Dermis blood vessel endothelial cell (primary cell): Measurements from ENCODE around the gene NSUN3. TPM values are rescaled to one million over a fixed set of nuclear protein-coding genes. Genes with fewer than 3 reads are reported as not detected.
"Not testable (repeated sequence)": the region's sequence is repeated elsewhere in the genome, so short reads cannot be mapped to it uniquely, and the experiment has no call there.

Experiments used
- DNase-seq: peaks from one replicate; pipeline ENCODE4 v3.0.0; 2010
- total RNA-seq: library from RNA; depleted of rRNA; stranded (reverse); fragments of >200 nt; gene quantifications from 2 replicates; pipeline ENCODE4 v1.2.3, GENCODE V29; 2014

Gene NSUN3
- total RNA-seq, 1 donor from 2014 or later: 13.8 TPM

DNA sequence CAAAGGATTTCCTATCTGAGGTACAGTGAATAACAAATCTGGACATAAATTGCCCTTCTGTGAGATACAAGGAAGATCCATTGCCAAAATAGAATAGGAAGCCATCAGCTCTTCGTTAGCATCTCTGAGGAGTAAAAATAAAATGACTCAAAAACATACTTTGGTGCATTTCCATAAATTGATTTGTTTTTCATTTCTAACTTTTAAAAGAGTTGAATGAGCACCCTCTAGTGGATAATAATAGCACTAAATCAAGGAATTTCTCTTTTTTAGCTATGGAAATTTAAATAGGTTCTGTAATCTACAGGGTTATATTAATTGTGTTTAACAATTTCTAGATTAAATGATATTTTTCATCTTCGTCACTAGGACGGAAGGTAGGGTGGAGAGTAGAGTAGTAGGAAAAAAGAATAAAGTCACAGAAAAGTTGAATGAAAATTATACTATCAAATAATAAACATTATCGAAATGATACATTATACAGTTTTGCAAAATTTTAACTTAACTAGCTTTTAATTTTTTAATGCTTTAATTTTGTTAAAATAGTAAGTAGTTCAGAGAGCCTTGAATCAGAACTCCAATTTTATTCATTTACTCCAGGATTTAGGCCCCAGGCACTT lies 6.4 kb downstream of the NSUN3 start:
- DNase-seq: peak; percentile 35

DNA sequence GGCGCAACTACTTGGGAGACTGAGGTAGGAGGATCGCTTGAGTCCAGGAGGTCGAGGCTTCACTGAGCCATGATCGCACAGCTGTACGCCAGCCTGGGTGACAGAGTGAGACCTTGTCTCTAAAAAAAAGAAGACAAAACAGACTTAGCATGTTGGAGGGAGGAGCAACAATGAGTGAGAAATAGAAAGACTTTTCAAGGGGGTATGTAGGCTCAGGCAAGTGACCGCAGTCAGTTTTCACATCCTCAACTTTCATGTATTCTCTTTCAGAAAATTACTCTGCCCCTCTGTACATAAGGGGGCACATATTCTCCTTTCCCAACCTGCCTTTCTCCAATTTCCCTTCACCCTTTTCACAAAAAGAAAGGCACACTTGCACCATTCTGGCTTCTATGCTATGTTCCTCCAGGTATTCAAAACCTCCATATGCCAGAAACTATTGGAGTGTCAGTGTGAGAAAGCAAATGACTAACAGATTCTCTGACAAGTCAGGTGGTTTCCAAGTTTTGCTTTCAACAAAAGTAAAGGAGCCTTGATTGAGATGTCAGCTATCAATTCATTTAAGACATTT lies 7.6 kb downstream of the NSUN3 start:
- DNase-seq: no peak

DNA sequence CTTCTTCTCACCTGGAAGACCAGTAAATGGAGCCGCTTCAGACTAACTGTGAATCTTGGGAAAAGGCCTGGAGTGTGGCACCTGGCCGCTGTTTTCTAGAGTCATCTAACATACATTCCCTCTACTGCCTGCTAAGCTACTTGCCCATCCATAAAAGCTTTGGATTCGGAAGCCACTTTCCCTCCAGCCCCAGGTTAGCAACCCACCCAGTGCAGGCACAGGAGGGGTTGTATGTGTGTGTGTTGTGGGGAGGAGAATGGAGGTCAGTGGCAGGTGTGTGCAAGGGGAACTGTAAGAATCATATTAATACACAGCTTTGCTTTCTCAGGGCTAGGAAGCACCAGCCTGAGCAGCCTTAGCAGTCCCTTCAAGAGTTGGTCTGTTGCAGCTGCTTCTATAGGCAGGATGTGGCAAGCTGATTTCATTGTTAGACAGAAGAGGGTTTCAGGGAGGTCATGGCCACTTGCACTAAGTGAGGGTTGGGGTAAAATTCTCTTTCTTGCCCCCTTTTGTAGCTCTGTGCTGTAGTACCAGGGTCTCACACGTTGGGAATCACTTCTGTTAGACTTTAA lies 8.9 kb downstream of the NSUN3 start:
- DNase-seq: peak; percentile 6

DNA sequence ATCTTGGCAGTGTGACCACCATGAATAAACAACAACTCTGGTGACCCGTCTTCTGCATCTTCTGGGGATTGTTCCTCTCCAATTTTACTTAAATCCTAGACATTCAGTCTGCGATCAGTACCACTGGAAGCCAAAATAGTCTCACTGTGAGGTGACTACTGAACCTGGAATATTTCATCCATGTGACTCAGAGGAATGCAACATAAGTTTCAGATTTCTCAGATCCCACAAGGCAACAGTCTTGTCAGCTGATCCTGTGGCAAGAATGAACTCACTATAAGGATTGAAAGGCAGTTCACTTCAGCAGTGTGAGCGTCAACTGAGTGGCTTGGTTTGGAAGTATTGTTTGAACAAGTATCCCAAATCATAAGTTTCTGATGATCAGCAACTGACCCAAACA lies 13.2 kb downstream of the NSUN3 start:
- DNase-seq: no peak

DNA sequence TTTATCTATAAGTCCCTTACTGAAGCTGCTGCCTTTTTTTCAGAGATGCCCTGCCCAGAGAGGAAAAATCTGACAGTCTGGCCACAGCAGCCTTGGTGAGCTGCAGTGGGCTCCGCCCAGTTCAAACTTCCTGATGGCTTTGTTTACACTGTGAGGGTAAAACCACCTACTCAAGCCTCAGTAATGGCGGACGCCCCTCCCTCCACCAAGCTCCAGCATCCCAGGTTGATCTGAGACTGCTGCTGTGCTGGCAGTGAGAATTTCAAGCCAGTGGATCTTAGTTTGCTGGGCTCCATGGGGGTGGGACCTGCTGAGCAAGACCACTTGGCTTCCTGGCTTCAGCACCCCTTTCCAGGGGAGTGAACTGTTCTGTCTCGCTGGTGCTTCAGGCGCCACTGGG lies 17.7 kb downstream of the NSUN3 start:
- DNase-seq: not testable (repeated sequence)

DNA sequence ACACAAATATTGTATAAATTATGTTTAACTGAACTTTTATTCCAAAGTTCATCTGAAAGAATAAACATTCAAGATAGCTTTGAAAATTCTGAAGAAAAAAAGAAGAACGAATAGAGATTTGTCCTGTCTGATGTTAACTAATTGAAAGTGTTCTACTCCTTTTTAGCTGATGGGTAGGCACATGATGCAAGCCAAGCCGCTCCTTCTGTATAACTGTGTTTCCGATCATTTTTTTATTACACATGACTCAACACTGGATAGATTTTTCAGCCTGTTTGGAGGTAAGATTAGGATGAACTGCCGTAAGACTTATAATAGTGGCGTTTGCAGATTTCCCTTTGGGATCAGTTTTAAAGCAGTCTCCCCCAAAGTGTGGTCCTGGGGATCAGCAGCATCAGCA lies 19.0 kb downstream of the NSUN3 start:
- DNase-seq: no peak

DNA sequence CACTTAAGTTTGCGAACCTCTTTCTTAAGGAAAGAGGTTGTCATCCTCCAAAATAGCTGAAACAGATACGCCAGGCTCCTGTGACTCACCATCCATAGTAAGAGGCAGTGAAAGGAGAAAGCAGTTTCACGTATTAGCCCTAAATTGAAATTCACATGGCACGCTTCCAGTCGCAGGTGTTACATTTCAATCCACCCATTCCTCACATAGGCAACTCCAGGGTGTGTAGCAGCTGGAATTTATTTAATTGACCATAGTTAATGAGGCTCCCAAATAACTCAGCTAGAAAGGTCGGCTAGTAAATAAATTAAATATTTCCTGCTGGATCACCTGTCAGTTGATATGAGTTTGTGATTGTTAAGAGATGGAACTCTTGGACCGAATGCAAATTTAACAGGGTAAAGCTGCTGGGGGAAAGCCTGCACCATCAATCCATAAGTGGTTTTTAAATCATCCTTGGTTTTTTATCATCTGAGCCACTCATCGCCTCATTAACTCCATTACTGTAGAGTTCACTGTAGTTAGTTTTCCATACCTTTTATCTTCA lies 19.6 kb downstream of the NSUN3 start:
- no peak for DNase-seq

DNA sequence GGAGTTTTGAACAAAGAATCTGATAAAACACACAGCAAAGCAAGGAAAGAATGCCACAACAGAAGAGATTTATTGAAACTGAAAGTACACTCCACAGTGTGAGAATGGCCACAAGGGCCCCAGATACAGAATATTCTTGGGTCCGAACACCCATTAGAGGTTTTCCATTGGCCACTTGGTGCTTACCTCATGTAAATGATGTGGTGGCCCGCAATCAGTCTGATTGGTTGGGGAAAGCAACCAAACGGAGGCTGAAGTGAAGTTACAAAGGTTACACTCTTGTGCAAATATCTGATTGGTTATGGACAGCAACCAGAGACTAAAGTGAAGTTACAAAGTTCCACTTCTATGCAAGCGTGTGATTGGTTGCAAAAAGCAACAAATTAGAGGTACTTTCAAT lies 20.4 kb downstream of the NSUN3 start:
- DNase-seq: no peak

DNA sequence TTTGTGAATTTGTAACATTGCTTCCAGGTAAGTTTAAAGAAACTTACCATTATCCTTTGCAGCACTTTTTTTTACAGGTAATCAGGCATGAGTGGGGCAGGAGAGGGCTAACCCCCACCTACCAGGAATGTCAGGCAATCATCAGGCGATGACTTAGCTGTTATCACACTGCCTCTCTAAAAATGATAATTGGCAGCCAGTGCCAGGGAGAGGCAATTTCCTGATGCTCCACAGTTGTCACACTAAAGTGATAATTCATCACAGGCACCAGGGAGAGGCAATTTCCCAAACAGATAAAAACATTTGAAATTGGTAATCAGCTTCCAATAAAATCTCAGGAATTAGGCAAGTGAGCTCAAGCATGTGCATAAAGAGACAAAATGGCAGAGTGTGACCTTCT lies 26.3 kb downstream of the NSUN3 start:
- no peak for DNase-seq

DNA sequence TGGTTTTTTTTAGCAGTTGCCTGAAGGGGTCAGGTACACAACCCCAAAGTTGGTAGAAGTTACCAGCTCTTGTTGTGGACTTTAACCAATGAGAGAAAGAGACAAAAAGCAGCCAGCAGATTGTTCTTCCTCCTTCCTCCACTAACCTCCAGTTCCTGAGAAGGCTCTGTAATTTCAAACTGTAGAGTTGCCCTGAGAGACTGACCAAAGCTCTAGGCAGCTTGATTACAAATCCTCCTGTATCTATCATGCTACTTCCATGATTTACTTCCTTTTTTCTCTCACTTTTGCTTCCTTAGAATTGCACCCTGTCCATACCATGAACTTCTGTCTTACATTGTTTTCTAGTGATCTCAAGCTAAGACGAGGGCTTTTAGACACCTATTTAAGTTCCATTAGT lies 29.2 kb downstream of the NSUN3 start:
- no peak for DNase-seq

DNA sequence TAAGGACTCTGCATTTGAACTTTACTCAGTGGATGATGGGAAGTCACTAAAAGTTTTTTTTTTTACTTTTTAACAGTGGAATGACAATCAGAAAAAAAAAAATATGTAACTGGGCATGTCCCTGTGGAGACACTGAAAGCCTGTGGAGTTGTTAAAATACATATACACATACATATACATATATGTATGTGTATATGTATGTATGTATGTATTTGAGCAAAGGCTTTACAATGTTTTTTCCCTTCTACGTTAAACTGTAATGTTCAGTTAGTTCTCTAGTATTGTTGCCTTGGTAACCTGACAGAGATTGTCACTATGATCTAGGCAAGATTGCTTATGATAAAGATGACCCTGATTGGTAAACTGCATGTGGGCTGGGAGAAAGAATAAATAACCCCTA lies 30.3 kb downstream of the NSUN3 start:
- DNase-seq: no peak

DNA sequence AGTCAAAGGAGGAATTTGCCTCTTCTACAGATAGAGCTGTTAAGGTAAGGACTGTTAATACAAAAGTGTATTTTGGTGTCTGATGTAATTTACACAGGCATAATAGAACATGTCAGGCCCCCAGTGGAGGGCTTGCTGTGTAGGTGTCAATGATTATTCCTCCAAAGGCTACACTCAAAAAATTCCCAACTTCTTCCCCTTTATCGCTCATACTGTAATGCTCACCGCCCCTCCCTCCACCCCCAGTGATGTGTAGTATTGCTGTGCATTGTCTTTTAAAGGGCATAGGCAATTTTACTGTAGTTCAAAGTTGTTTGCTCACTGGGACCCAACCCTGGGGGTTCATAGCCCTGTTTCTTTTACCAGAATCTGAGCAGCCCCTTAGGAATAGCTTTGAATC lies 32.2 kb downstream of the NSUN3 start:
- no peak for DNase-seq

DNA sequence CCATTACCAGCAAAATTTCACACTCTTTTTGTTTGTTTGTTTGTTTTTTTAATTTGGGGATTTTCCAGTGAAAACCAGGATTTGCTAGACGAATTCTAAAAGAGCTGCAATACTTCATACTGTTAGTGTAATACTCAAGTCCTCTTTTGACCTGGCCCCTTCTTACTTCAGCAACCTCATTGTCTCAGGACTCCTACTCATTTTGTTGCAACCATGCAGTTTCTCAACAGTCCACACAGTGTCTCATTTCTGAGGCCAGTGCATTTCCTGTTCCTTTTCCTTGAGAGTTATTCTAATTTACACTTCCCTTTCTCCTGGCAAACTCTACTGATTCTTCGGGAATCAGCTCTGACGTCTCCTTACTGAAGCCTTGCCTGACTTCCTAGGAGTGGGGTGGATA lies 35.6 kb downstream of the NSUN3 start:
- peak; percentile 39 for DNase-seq

DNA sequence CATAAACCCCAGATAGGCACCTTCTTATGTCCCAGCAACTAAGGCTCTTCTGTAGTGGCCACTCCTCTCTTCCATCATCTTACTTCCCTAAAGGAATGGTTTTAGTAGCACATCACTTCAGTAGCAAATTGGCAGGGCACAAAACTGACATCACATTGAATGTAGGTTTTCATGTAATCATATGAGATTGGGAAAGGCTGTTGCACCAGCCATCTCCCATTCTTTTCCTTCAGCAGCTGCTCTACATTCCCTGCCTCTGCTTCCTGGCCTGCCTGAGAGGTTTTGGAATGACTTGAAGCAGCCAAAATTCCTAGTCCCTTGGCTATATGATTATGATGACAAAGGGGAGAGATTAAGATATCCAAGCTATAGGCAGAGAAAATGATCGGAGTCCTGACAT lies 36.5 kb downstream of the NSUN3 start:
- DNase-seq: no peak

DNA sequence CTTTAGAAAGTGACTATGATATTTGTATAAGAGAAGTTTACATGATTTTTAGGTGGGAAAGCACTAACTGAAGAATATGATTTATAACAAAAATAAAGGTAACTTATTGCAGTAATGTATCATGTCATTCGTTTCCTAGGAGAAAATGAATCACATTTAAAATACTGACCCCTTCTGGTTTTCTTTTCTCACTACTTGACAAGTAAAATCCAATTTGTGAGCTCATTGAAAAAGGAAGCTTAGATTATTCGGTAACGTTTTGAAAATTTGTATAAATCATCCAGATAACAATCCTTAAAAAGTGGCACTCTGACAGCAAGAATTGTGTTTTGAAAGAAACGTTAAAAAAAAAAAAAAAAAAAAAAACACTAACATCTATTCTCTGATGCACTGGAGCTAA lies 39.0 kb downstream of the NSUN3 start:
- DNase-seq: peak; percentile 23

DNA sequence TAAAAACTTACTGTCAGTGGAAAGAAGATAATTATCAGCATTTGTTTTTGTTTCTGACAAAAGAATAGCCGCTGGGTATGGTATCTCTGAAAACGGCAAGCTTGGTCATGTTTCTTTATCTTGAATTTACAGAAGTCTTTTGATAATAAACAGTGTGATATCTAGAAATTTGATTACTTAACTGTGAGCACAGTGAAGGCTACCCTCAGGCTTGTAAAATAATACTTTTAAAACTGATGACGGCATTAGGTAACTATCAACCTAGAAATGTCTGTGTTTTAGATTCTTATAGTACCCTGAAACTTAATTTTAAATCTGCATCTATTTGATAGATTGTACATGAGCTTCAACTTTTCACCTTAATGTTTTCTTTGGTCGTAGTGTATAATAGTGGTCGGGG lies 43.4 kb downstream of the NSUN3 start:
- DNase-seq: no peak

DNA sequence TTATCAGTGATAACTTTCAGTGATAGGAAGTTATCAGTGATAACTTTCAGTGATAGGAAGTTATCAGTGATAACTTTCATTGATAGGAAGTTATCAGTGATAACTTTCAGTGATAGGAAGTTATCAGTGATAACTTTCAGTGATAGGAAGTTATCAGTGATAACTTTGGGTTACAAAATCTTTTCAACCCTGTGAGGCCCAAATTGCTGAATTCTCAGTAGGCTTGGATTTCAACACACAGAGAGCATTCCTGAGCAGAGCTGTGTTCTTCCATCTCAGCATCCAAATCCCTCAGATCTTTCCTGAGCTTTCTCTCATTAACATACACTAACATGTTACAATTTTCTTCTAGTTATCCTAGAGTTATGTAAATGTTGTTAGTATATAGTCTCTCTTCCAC lies 47.4 kb downstream of the NSUN3 start:
- not testable (repeated sequence) for DNase-seq

DNA sequence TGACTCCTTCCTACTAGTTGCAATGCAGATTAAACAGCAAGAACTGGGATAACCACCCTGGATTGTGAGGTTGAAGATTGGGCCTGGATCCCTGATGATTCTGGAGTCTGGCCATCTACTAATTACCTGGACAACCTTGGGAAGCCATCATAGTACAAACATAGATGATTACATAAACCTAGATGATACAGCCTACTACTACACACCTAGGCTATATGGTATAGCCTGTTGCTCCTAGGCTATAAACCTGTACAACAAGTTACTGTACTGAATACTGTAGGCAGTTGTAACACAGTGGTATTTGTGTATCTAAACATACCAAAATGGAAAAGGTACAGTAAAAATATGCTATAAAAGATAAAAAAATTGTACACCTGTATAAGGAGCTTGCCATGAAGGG lies 48.0 kb downstream of the NSUN3 start:
- DNase-seq: no peak

DNA sequence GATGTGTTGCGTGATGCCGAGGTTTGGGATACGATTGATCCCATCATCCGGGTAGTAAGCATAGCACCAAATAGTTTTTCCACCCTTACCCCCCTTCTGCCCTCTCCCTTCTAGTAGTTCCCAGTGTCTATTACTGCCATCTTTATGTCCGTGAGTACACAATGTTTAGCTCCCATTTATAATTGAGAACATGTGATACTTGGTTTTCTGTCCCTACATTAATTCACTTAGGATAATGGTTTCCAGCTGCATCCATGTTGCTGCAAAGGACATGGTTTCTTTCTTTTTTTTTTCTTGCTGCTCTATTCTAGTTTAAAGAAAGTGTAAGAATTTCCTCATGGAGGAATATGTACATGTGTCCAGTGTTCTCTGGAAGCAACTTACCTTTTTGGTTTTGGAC lies 51.8 kb downstream of the NSUN3 start:
- no peak for DNase-seq

DNA sequence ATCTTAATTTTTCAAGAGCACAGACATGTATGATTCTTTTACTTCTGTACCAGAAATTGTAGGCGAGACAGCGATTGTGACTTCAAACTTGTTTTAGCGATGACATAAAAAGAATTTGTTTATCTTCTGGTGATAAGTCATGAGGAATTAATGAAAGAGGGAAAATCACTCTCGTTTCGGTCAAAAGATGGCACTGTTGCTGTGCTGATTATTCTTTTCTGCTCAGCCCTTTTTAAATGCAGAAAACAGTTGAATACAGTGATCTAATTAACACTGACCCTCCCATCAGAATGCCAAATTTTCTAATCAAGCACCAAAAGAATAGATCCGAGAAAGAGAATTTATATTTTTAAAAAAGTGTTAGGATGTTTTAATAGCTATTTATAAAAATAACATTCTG lies 52.6 kb downstream of the NSUN3 start:
- peak; percentile 32 for DNase-seq

DNA sequence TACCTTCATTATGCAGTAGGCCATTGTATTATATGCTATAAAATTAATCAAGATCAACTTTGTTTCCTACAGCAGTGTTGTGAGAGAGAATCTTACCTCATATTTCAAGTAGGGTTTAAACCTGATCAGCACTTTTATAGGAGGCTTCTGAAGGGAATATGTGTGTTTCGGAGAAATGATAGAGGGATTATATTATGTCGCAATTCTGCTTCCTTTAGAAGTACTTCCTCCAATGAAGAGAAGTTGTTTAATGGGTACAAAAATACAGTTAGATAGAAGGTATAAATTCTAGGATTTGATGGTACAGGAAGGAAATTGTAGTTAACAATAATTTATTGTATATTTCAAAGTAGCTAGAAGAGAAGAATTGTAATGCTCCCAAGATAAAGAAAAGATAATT lies 54.9 kb downstream of the NSUN3 start:
- DNase-seq: no peak

DNA sequence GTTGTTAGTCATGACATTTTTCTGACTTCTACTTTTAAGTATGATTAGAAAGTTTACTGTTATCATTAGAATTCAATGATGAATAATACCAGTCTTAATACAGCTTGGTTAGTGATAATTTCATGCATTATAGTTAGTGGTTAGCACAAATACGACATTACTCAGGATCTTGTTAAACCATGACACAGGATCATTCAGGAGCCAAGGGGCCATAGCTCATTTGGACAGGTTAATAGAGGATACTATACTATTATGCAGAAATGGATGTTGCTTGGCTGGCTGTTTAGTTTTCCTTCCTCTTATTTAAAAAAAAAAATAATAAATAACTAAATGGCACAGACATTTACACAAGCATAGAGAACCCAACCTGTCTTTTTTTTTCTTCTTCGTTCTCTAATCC lies 55.5 kb downstream of the NSUN3 start:
- DNase-seq: no peak

DNA sequence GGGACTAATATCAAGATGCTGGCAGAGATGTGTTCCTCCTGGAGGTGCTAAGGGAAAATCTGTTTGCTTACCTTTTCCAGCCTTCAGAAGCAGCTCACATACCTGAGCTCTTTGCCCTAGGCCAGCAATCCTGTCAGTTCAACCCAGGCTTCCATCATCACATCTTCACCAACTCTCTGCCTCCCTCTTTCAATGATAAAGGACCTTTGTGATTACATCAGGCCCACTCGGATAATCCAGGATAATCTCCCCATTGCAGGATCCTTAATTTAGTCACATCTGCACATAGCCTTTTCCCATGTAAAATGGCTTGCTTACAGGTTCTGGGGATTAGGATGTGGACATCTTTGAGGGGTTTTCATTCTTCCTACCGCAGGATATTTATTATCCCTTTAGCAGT lies 58.3 kb downstream of the NSUN3 start:
- no peak for DNase-seq

DNA sequence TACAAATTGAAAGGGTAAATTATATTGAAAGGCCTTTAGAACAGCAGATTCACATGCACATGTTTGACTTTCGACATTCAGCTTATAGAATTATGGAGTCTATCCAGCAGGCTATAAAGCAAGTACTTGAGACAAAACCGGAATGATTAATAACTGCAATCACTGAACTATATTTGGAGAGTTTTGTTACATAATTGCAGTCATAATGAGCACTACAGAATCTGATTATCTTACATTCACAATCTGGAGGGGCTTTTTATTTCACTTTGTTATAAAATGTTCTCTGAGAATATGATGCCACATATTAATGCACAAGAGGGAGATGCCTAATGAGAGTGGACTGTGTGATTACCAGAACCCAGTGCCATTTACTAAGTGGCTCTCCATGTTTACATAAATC lies 64.3 kb downstream of the NSUN3 start:
- no peak for DNase-seq

DNA sequence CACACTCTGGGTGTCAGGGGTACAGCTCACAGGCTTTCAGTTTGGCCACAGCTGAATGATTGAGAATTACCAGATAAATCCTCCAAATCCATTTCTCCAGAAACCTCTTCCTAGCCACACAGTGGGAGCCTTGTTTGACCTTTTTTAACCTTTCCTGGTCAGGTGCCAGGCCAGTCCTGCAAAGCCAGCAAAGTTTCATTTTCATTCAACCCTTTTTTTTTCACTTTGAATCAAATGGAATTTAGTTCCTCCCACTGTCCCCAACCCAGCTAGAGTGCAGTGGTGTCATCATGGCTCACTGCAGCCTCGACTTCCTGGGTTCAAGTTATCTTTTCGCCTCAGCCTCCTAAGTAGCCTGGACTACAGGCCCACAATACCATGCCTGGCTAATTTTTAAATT lies 67.8 kb downstream of the NSUN3 start:
- no peak for DNase-seq
